ENCODE results near the gene LY6G5C. TPM values are rescaled to one million over a fixed set of nuclear protein-coding genes. Genes with fewer than 3 reads are reported as not detected.

Gene LY6G5C
- total RNA-seq, 1 experiment from 2014 or later, result 1.7 TPM

DNA sequence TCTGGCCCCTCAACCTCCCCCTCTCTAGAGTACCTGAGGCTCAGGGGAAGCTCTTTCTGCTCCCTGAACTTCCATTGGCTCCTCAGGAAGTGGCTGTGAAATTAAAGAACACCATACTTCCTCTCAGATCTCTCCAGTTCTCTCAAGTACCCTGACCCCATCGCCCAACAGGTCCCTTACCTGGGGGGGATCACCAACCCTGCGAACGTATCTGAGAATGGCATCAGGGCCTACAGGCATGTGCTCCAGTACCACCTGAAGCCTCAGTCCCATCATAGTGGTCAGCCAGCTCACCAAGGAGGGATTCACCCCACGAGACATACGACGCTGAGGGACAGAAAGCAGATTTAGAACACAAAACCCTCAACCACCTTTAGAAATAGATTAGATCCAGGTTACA, 40.3 kb downstream of the LY6G5C start:
- Histone ChIP-seq H3K9me3 (ENCODE audit: control insufficient read depth in 1 of 2, insufficient read depth in 1 of 2, low read depth in 1 of 2, low read length in 2 of 2) (no peaks in the 10 kb centered on the region), H2AFZ (ENCODE audit: low read depth, low read length, poor library complexity, severe bottlenecking) (no peak overlapping the region), H3K9ac (ENCODE audit: low read length) (no peak overlapping the region), H3K4me3 (replicated peaks in 1 of 2; ENCODE audit: low read depth in 1 of 2, low read length in 2 of 2) (no peak overlapping the region), H3K36me3 (ENCODE audit: control insufficient read depth in 1 of 2, insufficient read depth in 2 of 2, low read length in 2 of 2) (peaks cover 51 to 57% of the 10 kb centered on the region in 2 experiments; a peak in 3 of 4 replicates), H3K4me1 (ENCODE audit: control insufficient read depth in 1 of 2, insufficient read depth in 2 of 2, low read length in 2 of 2) (no peaks in the 10 kb centered on the region), H3K27me3 (ENCODE audit: insufficient read depth, low read length) (no peaks in the 10 kb centered on the region), H4K20me1 (ENCODE audit: insufficient read depth) (no peaks in the 10 kb centered on the region), H3K79me2 (ENCODE audit: insufficient read depth, low read length) (peaks cover 4% of the 10 kb centered on the region; the same call in 1 of the 2 replicates), H3K9me2 (ENCODE audit: insufficient read depth) (no peaks in the 10 kb centered on the region), H3K4me2 (ENCODE audit: low read length) (no peak overlapping the region), H3K27ac (ENCODE audit: low read depth, low read length) (no peak overlapping the region)
- ATAC-seq (no peak), DNase-seq (ENCODE audit: low read depth, low spot score) (no peak)
- TF ChIP-seq SRF (IDR thresholded peaks at IDR 0.05; ENCODE audit: low read depth), result no peak
- CTCF ChIA-PET, result no interaction called here
- intact Hi-C loops (cut with micrococcal nuclease), result no loop called here
- POLR2A ChIA-PET, result no interaction called here
- TSS peak; percentile 66 for BruUV-seq (replicated peaks)
- RAD21 ChIA-PET (ENCODE audit: low non-redundant PET in 1 of 2, low total read pairs in 2 of 2, uncharacterized antibody in 2 of 2, unreplicated experiment in 2 of 2), result no interaction called here

DNA sequence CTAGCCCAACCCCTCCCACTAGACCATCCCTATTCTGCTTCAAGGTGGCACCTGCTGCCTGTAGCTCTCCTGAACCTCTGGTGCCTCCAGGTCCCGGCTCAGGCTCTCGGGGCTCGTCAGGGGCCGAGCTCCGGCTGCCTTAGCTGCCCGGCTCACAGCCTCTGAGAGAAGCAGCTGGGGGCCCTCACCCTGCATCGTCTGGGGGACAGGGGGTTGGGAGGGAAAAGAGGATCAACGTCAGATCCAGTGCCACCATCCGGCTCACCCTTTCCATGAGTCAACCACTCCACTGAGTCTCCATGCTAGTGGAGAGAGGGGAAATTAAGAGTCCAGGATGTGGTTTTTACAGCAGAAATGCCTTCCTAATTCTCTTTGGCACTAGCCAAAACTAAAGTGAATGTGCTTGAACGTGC, 41.4 kb downstream of the LY6G5C start:
- Histone ChIP-seq H2AFZ (ENCODE audit: low read depth, low read length, poor library complexity, severe bottlenecking) (no peak overlapping the region), H3K9me3 (ENCODE audit: control insufficient read depth in 1 of 2, insufficient read depth in 1 of 2, low read depth in 1 of 2, low read length in 2 of 2) (no peaks in the 10 kb centered on the region), H3K4me3 (replicated peaks in 1 of 2; ENCODE audit: low read depth in 1 of 2, low read length in 2 of 2) (no peak overlapping the region), H4K20me1 (ENCODE audit: insufficient read depth) (no peaks in the 10 kb centered on the region), H3K27me3 (ENCODE audit: insufficient read depth, low read length) (no peaks in the 10 kb centered on the region), H3K27ac (ENCODE audit: low read depth, low read length) (no peak overlapping the region), H3K79me2 (ENCODE audit: insufficient read depth, low read length) (peaks cover 3% of the 10 kb centered on the region; the same call in 1 of the 2 replicates), H3K9ac (ENCODE audit: low read length) (no peak overlapping the region), H3K36me3 (ENCODE audit: control insufficient read depth in 1 of 2, insufficient read depth in 2 of 2, low read length in 2 of 2) (peaks cover 49 to 59% of the 10 kb centered on the region in 2 experiments; a peak in 3 of 4 replicates), H3K9me2 (ENCODE audit: insufficient read depth) (no peaks in the 10 kb centered on the region), H3K4me1 (ENCODE audit: control insufficient read depth in 1 of 2, insufficient read depth in 2 of 2, low read length in 2 of 2) (no peaks in the 10 kb centered on the region), H3K4me2 (ENCODE audit: low read length) (no peak overlapping the region)
- DNase-seq (ENCODE audit: low read depth, low spot score) (no peak), ATAC-seq (no peak)
- POLR2A ChIA-PET, result interaction anchor here (0.8 to 1.7 kb wide), 4 partner anchors 12 to 262 kb away, joined by 3 to 13 read pairs (median 4); partner anchors contain the start of gene BAG6
- CTCF ChIA-PET, result no interaction called here
- BruUV-seq (replicated peaks), result no TSS peak
- TF ChIP-seq ZFX (IDR thresholded peaks at IDR 0.05) (no peak), POLR2A (IDR thresholded peaks at IDR 0.05; ENCODE audit: borderline replicate concordance, extremely low read depth, insufficient read depth, insufficient read length) (no peak)
- RAD21 ChIA-PET (ENCODE audit: low non-redundant PET in 1 of 2, low total read pairs in 2 of 2, uncharacterized antibody in 2 of 2, unreplicated experiment in 2 of 2), result no interaction called here
- intact Hi-C loops (cut with micrococcal nuclease), result no loop called here

GRCh38 chr6:31639043-31639442, 41.8 kb downstream of the LY6G5C start:
- Histone ChIP-seq H3K9me3 (ENCODE audit: control insufficient read depth in 1 of 2, insufficient read depth in 1 of 2, low read depth in 1 of 2, low read length in 2 of 2) (no peaks in the 10 kb centered on the region), H3K27me3 (ENCODE audit: insufficient read depth, low read length) (no peaks in the 10 kb centered on the region), H3K9ac (ENCODE audit: low read length) (no peak overlapping the region), H3K36me3 (ENCODE audit: control insufficient read depth in 1 of 2, insufficient read depth in 2 of 2, low read length in 2 of 2) (peaks cover 50 to 63% of the 10 kb centered on the region in 2 experiments; a peak in 3 of 4 replicates), H3K4me2 (ENCODE audit: low read length) (no peak overlapping the region), H4K20me1 (ENCODE audit: insufficient read depth) (no peaks in the 10 kb centered on the region), H3K9me2 (ENCODE audit: insufficient read depth) (no peaks in the 10 kb centered on the region), H3K4me3 (replicated peaks in 1 of 2; ENCODE audit: low read depth in 1 of 2, low read length in 2 of 2) (no peak overlapping the region), H2AFZ (ENCODE audit: low read depth, low read length, poor library complexity, severe bottlenecking) (no peak overlapping the region), H3K4me1 (ENCODE audit: control insufficient read depth in 1 of 2, insufficient read depth in 2 of 2, low read length in 2 of 2) (no peaks in the 10 kb centered on the region), H3K79me2 (ENCODE audit: insufficient read depth, low read length) (peaks cover 7% of the 10 kb centered on the region; the same call in 1 of the 2 replicates), H3K27ac (ENCODE audit: low read depth, low read length) (no peak overlapping the region)
- ChIA-PET RAD21 (ENCODE audit: low non-redundant PET in 1 of 2, low total read pairs in 2 of 2, uncharacterized antibody in 2 of 2, unreplicated experiment in 2 of 2) (no interaction called here), POLR2A (interaction anchor here (0.8 to 1.7 kb wide), 5 partner anchors 13 to 262 kb away, joined by 3 to 13 read pairs (median 4); partner anchors contain the start of gene BAG6), CTCF (interaction anchor here (1.4 kb wide), 1 partner anchor 131 kb away, joined by 5 read pairs; no protein-coding TSS in a partner anchor)
- TF ChIP-seq REST (IDR thresholded peaks at IDR 0.05; ENCODE audit: low read depth) (no peak), YY1 (IDR thresholded peaks at IDR 0.05; ENCODE audit: extremely low read depth, insufficient replicate concordance, low read depth, low read length) (no peak), ZNF274 (IDR thresholded peaks at IDR 0.05; ENCODE audit: low read depth, low read length) (no peak), CEBPB (IDR thresholded peaks at IDR 0.05; ENCODE audit: low read depth) (no peak), TCF7L2 (IDR thresholded peaks at IDR 0.05; ENCODE audit: borderline replicate concordance, extremely low read depth, insufficient read depth, insufficient read length) (no peak), SP1 (IDR thresholded peaks at IDR 0.05; ENCODE audit: low read depth) (no peak), ATF3 (IDR thresholded peaks at IDR 0.05) (no peak)
- ATAC-seq (no peak), DNase-seq (ENCODE audit: low read depth, low spot score) (no peak)
- intact Hi-C loops (cut with micrococcal nuclease), result no loop called here
- no TSS peak for BruUV-seq (replicated peaks)
